Measurements from ENCODE around the gene CAMK1D. TPM values are rescaled to one million over a fixed set of nuclear protein-coding genes. Genes with fewer than 3 reads are reported as not detected.

CAMK1D gene
- total RNA-seq, 1 donor from 2014 or later = 1.0 TPM

DNA sequence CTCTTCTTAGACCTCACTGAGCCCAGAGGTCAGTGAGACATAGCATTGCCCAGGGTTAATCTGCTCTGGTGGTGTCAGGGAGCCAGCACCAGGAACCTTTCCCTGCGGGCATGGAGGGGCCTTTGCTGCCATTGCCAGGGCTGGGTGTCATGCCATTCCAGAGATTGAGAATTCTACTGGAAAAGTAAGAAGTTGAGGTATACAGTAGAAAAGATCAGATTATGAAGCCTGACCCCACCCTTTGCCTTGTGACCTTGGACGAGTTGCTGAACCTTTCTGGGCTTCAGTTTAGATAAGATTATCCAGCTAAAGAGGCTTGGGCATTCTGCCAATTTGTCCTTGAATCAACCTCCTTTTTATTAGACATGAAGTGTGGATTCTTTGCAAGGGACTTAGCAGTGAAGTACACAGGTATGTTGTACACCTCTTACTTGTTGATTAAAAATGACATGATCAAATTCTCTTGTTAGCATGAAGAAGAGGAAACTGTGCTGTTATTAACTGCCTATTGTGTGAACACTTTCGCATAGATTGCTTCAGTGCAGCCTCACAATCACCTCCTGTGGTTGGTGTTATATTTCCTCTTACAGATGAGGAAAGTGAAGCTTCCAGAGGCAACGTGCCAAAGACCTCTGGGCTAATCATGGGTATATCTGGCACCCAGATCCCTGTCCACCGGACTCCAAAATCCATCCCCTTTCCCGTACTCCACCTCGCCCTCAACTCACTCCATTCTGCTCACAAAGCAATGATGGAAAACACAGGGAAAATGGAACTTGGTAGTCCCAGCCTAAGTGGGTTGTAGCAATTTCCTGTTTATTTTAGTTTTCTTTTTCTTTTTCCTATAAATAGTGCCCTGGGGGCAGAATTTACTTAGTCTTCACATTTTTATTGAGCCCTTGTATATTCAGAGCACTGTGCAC is 151.3 kb downstream of the CAMK1D start:
- DNase-seq (ENCODE audit: low read depth) = no peak
- TF ChIP-seq CTCF (conservative IDR thresholded peaks at IDR 0.05; ENCODE audit: low read depth, low read length) = no peak

DNA sequence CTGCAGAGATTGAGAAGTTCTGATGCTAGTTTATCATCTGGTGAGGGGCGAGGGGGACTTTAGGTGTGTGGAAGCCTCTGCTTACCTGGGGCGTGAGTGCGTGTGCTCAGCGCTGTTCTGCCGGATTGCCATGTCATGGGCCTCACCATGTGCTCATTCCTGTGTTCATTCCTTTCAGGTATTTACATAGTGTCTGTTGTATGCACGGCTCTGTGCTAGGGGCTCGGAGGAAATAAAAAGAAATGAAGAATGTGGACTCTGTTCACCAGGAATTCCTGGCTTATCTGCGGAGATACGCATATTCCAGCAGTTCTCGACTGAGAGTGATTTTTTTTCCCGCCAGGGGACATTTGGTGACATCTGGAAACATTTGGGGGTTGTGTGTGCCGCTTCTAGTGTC is 152.0 kb downstream of the CAMK1D start:
- no peak for TF ChIP-seq CTCF (conservative IDR thresholded peaks at IDR 0.05; ENCODE audit: low read depth, low read length)
- no peak overlapping the region for H3K4me3 ChIP-seq (ENCODE audit: low read depth, low read length)
- DNase-seq (ENCODE audit: low read depth) = no peak

More for the DNA sequence above, 151.3 kb downstream of the CAMK1D start:
- H3K4me3 ChIP-seq (ENCODE audit: low read depth, low read length) = no peak overlapping the region

DNA sequence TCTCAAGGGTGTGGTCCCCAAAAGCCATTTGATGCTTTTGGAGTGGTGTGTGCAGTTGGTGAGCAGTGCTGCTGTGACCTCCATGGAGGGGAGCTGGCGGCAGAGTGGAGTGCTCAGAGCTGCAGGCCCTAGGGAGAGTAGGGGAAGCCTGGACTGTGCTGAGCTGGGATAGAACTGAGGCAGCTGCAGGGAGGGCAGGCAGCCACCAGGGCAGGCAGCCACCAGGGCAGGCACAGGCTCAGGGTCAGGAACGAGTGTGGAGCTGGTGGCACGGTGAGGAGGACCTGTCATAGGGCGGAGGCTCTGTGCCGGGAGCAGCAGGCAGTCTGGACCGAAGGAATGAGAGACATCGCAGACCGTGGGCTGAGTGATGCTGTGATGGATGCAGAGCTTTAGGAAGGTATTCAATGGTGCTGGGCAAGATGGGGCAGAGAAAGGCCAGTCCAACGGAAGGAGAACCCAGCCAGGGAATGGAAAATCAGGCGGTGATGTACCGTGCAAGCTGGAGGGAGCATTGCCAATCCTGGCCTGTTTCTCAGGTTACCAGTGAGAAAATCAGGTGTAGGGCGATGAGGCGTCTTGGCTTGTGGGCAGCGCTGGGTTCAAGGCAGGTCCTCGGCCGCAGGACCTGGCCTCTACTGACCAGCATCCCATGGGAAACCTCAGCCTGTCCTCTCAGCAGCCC is 152.6 kb downstream of the CAMK1D start:
- DNase-seq (ENCODE audit: low read depth) = no peak
- no peak for TF ChIP-seq CTCF (conservative IDR thresholded peaks at IDR 0.05; ENCODE audit: low read depth, low read length)
- no peak overlapping the region for H3K4me3 ChIP-seq (ENCODE audit: low read depth, low read length)

DNA sequence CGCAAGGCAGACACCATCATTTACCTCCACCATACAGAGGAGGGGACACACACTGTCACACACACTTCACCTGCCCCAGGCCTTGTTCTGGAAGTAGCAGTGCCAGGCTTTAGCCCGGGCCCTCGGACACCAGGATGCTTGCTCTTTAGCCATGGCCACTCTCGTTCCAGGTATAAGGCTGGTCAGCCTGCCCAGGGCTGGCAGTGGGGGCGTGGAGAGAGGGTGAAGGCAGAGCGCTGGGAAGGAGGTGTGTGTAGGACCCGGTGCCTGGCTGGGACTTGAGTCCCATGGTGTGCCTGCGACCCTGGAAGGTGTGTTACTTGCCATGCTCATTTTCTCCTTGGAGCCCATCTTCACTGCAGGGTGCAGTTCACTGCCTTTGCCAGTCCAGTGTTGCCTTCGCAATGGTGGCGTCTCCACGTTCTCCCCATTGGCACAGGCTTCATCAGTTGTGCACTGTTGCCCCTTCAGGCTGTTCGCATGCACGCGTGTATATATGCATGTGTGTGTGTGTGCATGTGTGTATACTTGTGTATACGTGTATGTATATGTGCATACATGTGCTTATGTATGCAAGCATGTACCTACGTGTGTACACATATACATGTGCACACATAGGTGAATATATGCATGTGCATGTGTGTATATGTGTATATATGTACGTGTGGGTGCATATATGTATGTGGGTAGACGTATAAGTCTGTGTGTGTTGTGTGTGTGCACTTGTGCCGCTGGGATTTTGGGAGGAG is 153.4 kb downstream of the CAMK1D start:
- DNase-seq (ENCODE audit: low read depth) = no peak
- no peak for TF ChIP-seq CTCF (conservative IDR thresholded peaks at IDR 0.05; ENCODE audit: low read depth, low read length)
- H3K4me3 ChIP-seq (ENCODE audit: low read depth, low read length) = no peak overlapping the region

DNA sequence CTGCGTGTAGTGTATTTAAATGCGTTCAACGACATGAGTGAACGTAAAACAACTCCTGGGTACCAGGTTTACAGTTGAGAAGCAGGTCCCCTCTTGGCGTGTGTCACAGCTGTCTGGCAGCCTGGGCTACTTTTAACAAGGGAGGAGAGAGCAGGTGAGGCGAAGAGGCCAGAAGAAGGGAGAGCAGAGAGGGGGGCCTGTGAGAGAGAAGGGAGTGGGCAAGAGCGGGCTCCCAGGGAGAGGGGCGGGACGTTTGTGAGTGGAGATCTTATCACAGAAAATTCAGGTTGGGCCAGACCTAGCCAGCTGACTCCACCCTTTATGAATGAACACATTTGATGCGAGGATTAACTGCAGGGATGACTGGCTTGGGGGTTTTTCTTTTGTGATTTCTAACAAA is 154.0 kb downstream of the CAMK1D start:
- no peak overlapping the region for H3K4me3 ChIP-seq (ENCODE audit: low read depth, low read length)
- no peak for DNase-seq (ENCODE audit: low read depth)
- TF ChIP-seq CTCF (conservative IDR thresholded peaks at IDR 0.05; ENCODE audit: low read depth, low read length) = no peak

- no peak for TF ChIP-seq CTCF (conservative IDR thresholded peaks at IDR 0.05; ENCODE audit: low read depth, low read length)
- DNase-seq (ENCODE audit: low read depth) = no peak
Measured at GRCh38 chr10:12504176-12504575, 154.8 kb downstream of the CAMK1D start.

More at GRCh38 chr10:12504176-12504575, 154.8 kb downstream of the CAMK1D start:
- H3K4me3 ChIP-seq (ENCODE audit: low read depth, low read length) = no peak overlapping the region

Data from epithelial cell of proximal tubule (primary cell).